HCT116 (cell line): ENCODE results near the gene COMMD6. TPM values are rescaled to one million over a fixed set of nuclear protein-coding genes. Genes with fewer than 3 reads are reported as not detected.

Source experiments
- ATAC-seq: fragments of 200-7000 bp; cut with Tn5 transposase; 2 replicates; pipeline ENCODE4 v1.9.1; 2020; ENCODE audit warnings: mild to moderate bottlenecking, moderate library complexity
- BruUV-seq: library from RNA; stranded (reverse); fragments of 400-500 nt; replicated peaks from 2 replicates; lab custom pipeline; 2021; lab: Mats Ljungman, UMichigan
- CTCF ChIA-PET: fragments of 300-600 bp; sonication (Branson Sonifier 250); formaldehyde crosslinking; loops from one replicate; lab custom pipeline; 2021; ENCODE audit warnings: antibody characterized with exemption; lab: Charles Lee
- POLR2A ChIA-PET: fragments of 300-600, 350-600 bp; sonication (Branson Sonifier 250); formaldehyde crosslinking; loops from one replicate; lab custom pipeline; 2021; ENCODE audit warnings: antibody characterized with exemption; lab: Charles Lee
- RAD21 ChIA-PET, 2 experiments: fragments of 300-600 bp; sonication (Branson Sonifier 250); formaldehyde crosslinking; loops; one replicate each; lab custom pipeline; 2023; ENCODE audit warnings: low total read pairs in 2 of 2; ENCODE audit not compliant: uncharacterized antibody in 2 of 2, unreplicated experiment in 2 of 2, low non-redundant PET in 1 of 2; lab: Charles Lee
- DNase-seq: peaks from one replicate; pipeline ENCODE4 v3.0.0-alpha.2; 2010; ENCODE audit warnings: low read depth, low spot score
- H2AFZ ChIP-seq: fragments of 200-600 bp; shearing (Covaris generic), sonication (generic); 2 replicates; pipeline ENCODE4 v1.6.1; 2017; ENCODE audit warnings: low read depth, mixed run types, mixed read lengths, antibody characterized with exemption, low read length; ENCODE audit not compliant: poor library complexity, severe bottlenecking
- H3K27ac ChIP-seq: 2 replicates; pipeline ENCODE4 v1.5.1; 2012; ENCODE audit warnings: low read depth, low read length
- H3K27me3 ChIP-seq: fragments of 200-600 bp; sonication (generic); 2 replicates; pipeline ENCODE4 v1.6.1; 2016; ENCODE audit warnings: mixed run types, low read length, mixed read lengths; ENCODE audit not compliant: insufficient read depth
- H3K36me3 ChIP-seq, 2 experiments: fragments of 200-500 bp in 1 of 2; fragments of 200-600 bp in 1 of 2; sonication (Bioruptor generic) in 1 of 2; sonication (generic) in 1 of 2; 2 replicates each; pipeline versions ENCODE4 v1.5.1 to v1.6.1; 2014 to 2016; ENCODE audit warnings: low read length in 2 of 2, inconsistent platforms in 1 of 2, mixed read lengths in 1 of 2, mixed run types in 1 of 2; ENCODE audit not compliant: insufficient read depth in 2 of 2, control insufficient read depth in 1 of 2
- H3K4me1 ChIP-seq, 2 experiments: fragments of 200-600 bp in 1 of 2; sonication (generic) in 1 of 2; 2 replicates each; pipeline versions ENCODE4 v1.5.1 to v1.6.1; 2012 to 2017; ENCODE audit warnings: low read length in 2 of 2, inconsistent platforms in 1 of 2, mild to moderate bottlenecking in 1 of 2, mixed read lengths in 1 of 2, mixed run types in 1 of 2, moderate library complexity in 1 of 2; ENCODE audit not compliant: insufficient read depth in 2 of 2, control insufficient read depth in 1 of 2
- H3K4me2 ChIP-seq: fragments of 200-600 bp; sonication (generic); 2 replicates; pipeline ENCODE4 v1.6.1; 2017; ENCODE audit warnings: mixed run types, low read length, mixed read lengths
- H3K4me3 ChIP-seq, 2 experiments: fragments of 200-600 bp in 1 of 2; sonication (generic) in 1 of 2; replicated peaks in 1 of 2; 2 replicates each; pipeline ENCODE4 v1.5.1; 2011 to 2016; ENCODE audit warnings: low read length in 2 of 2, control low read depth in 1 of 2, low read depth in 1 of 2, mild to moderate bottlenecking in 1 of 2, mixed read lengths in 1 of 2, mixed run types in 1 of 2
- H3K79me2 ChIP-seq: fragments of 200-600 bp; sonication (generic); 2 replicates; pipeline ENCODE4 v1.6.1; 2017; ENCODE audit warnings: mild to moderate bottlenecking, mixed run types, low read length, moderate library complexity, mixed read lengths; ENCODE audit not compliant: insufficient read depth
- H3K9ac ChIP-seq: fragments of 200-600 bp; sonication (generic); 2 replicates; pipeline ENCODE4 v1.6.1; 2016; ENCODE audit warnings: low read length, mixed read lengths
- H3K9me2 ChIP-seq: fragments of 200-600 bp; sonication (generic), shearing (Covaris generic); 2 replicates; pipeline ENCODE4 v1.6.1; 2017; ENCODE audit warnings: mixed run types, mild to moderate bottlenecking, moderate library complexity; ENCODE audit not compliant: insufficient read depth
- H3K9me3 ChIP-seq, 2 experiments: fragments of 200-500 bp in 1 of 2; fragments of 200-600 bp in 1 of 2; sonication (Bioruptor generic) in 1 of 2; sonication (generic) in 1 of 2; 2 replicates each; pipeline ENCODE4 v1.6.1; 2014 to 2017; ENCODE audit warnings: low read length in 2 of 2, mixed read lengths in 2 of 2, inconsistent platforms in 1 of 2, low read depth in 1 of 2, mild to moderate bottlenecking in 1 of 2, mixed run types in 1 of 2, moderate library complexity in 1 of 2; ENCODE audit not compliant: control insufficient read depth in 1 of 2, insufficient read depth in 1 of 2
- H4K20me1 ChIP-seq: fragments of 200-600 bp; sonication (generic), shearing (Covaris generic); 2 replicates; pipeline ENCODE4 v1.6.1; 2017; ENCODE audit warnings: mixed run types, mild to moderate bottlenecking, moderate library complexity; ENCODE audit not compliant: insufficient read depth
- ATF3 ChIP-seq: IDR thresholded peaks from 2 replicates; pipeline ENCODE4 v1.6.1; 2012
- CEBPB ChIP-seq: IDR thresholded peaks from 2 replicates; pipeline ENCODE4 v1.6.1; 2012; ENCODE audit warnings: low read depth
- ELF1 ChIP-seq: IDR thresholded peaks from 2 replicates; pipeline ENCODE4 v1.6.1; 2012; ENCODE audit warnings: low read depth, borderline replicate concordance
- EZH2 ChIP-seq: fragments of 200-600 bp; sonication (generic); IDR thresholded peaks from 2 replicates; pipeline ENCODE4 v1.6.1; 2017; ENCODE audit warnings: antibody characterized with exemption, mixed run types
- FOSL1 ChIP-seq: IDR thresholded peaks from 2 replicates; pipeline ENCODE4 v1.6.1; 2012; ENCODE audit warnings: low read depth
- JUND ChIP-seq: IDR thresholded peaks from 2 replicates; pipeline ENCODE4 v1.6.1; 2012
- MAX ChIP-seq: IDR thresholded peaks from 2 replicates; pipeline ENCODE4 v1.6.1; 2012
- RAD21 ChIP-seq: IDR thresholded peaks from 2 replicates; pipeline ENCODE4 v1.6.1; 2012; ENCODE audit warnings: low read depth, mild to moderate bottlenecking
- SIN3A ChIP-seq: IDR thresholded peaks from 2 replicates; pipeline ENCODE4 v1.6.1; 2012; ENCODE audit warnings: low read depth
- SP1 ChIP-seq: IDR thresholded peaks from 2 replicates; pipeline ENCODE4 v1.6.1; 2012; ENCODE audit warnings: low read depth
- SRF ChIP-seq: IDR thresholded peaks from 2 replicates; pipeline ENCODE4 v1.6.1; 2012; ENCODE audit warnings: low read depth
- TCF7L2 ChIP-seq: IDR thresholded peaks from 2 replicates; pipeline ENCODE4 v1.7.0; 2011; ENCODE audit warnings: borderline replicate concordance, inconsistent platforms; ENCODE audit not compliant: insufficient read depth, insufficient read length; ENCODE audit errors: extremely low read depth
- YY1 ChIP-seq: IDR thresholded peaks from 2 replicates; pipeline ENCODE4 v1.6.1; 2011; ENCODE audit warnings: low read length, low read depth, moderate library complexity, mild to moderate bottlenecking; ENCODE audit not compliant: insufficient replicate concordance; ENCODE audit errors: extremely low read depth
- intact Hi-C: fragments of 100-400 bp; cut with micrococcal nuclease; formaldehyde crosslinking; loops from 2 replicates; pipeline ENCODE4 v1.10.0; 2022
- total RNA-seq: library from RNA; stranded (reverse); gene quantifications from one replicate; pipeline ENCODE4 v1.2.1, GENCODE V29; 2021; ENCODE audit not compliant: unreplicated experiment

Gene COMMD6
- total RNA-seq, 1 experiment from 2014 or later, result 108 TPM

- H2AFZ ChIP-seq, result peak overlapping the region; percentile 24
- intact Hi-C loops, result no loop called here
- H3K36me3 ChIP-seq, result no peaks in the 10 kb centered on the region
- H3K9me3 ChIP-seq, result no peaks in the 10 kb centered on the region
- TF ChIP-seq MAX (no peak), RAD21 (no peak; the same call in 1 of the 2 replicates), SIN3A (no peak), ATF3 (no peak), SRF (0 out of 2 replicates have a peak, but pooled peaks have one; percentile 19), ELF1 (no peak), FOSL1 (peak; percentile 50; the same call in 1 of the 2 replicates), CEBPB (no peak), JUND (peak; percentile 44), TCF7L2 (no peak), EZH2 (no peak), SP1 (peak; percentile 11; the same call in 1 of the 2 replicates), YY1 (no peak)
- TF ChIP-seq, all 23 proteins: peak for 4
- H3K79me2 ChIP-seq, result peaks cover 4% of the 10 kb centered on the region
- H3K4me2 ChIP-seq, result peak overlapping the region; percentile 48
- no peaks in the 10 kb centered on the region for H3K27me3 ChIP-seq
- peak overlapping the region; percentile 33 for H3K9ac ChIP-seq
- 0 out of 4 replicates have a peak overlapping the region, but pooled peaks of 1 of the 2 experiments have one; percentile 12 for H3K4me3 ChIP-seq
- peaks cover 16 to 32% of the 10 kb centered on the region in 2 experiments for H3K4me1 ChIP-seq
- ChIA-PET CTCF (interaction anchor here (0.9 kb wide), 1 partner anchor 26 kb away, joined by 3 read pairs; no protein-coding TSS in a partner anchor), POLR2A (no interaction called here), RAD21 (no interaction called here)
- H3K9me2 ChIP-seq, result no peaks in the 10 kb centered on the region
- ATAC-seq (no peak), DNase-seq (peak; percentile 51)
- no peaks in the 10 kb centered on the region for H4K20me1 ChIP-seq
- BruUV-seq, result no TSS peak
- peak overlapping the region; percentile 50 for H3K27ac ChIP-seq
Observed at GRCh38 chr13:75485286-75486062, 52.2 kb downstream of the COMMD6 start.
